IMR-90 (cell line): Measurements from ENCODE around the gene ANKRD55. TPM values are rescaled to one million over a fixed set of nuclear protein-coding genes. Genes with fewer than 3 reads are reported as not detected.

Experiments
- ATAC-seq: fragments of 200-7000 bp; cut with Tn5 transposase; 2 replicates; pipeline ENCODE4 v1.9.1; 2020; ENCODE audit warnings: low read depth, mild to moderate bottlenecking, moderate library complexity
- BruUV-seq: library from RNA; stranded (reverse); fragments of 400-500 nt; replicated peaks from 2 replicates; lab custom pipeline; 2021; lab: Mats Ljungman, UMichigan
- CTCF ChIA-PET: fragments of 300-600 bp; formaldehyde crosslinking; extraction: SDS; loops from one replicate; lab custom pipeline; 2021; ENCODE audit warnings: antibody characterized with exemption; lab: Yijun Ruan, JAX
- POLR2A ChIA-PET: fragments of 300-600 bp; sonication (Branson Sonifier 250); formaldehyde crosslinking; loops from one replicate; lab custom pipeline; 2022; ENCODE audit warnings: antibody characterized with exemption; ENCODE audit not compliant: unreplicated experiment; lab: Charles Lee
- DNase-seq: peaks from one replicate; pipeline ENCODE4 v3.0.0; 2013
- H2AFZ ChIP-seq: replicated peaks from 2 replicates; pipeline ENCODE3; 2013; ENCODE audit warnings: low read length, mild to moderate bottlenecking; ENCODE audit not compliant: poor library complexity
- H2AK5ac ChIP-seq: 2 replicates; pipeline ENCODE4 v1.6.1; 2013; ENCODE audit warnings: low read depth, low read length, inconsistent platforms
- H2AK9ac ChIP-seq: replicated peaks from 2 replicates; pipeline ENCODE3; 2013; ENCODE audit warnings: mild to moderate bottlenecking, low read depth, low read length, moderate library complexity; ENCODE audit not compliant: poor library complexity
- H2BK120ac ChIP-seq: 2 replicates; pipeline ENCODE4 v1.6.1; 2013; ENCODE audit warnings: low read depth, low read length, inconsistent platforms
- H2BK15ac ChIP-seq: 3 replicates; pipeline ENCODE4 v1.6.1; 2013; ENCODE audit warnings: low read depth, low read length, inconsistent platforms
- H2BK20ac ChIP-seq: 2 replicates; pipeline ENCODE4 v1.6.1; 2013; ENCODE audit warnings: low read depth, mild to moderate bottlenecking, inconsistent platforms, low read length, moderate library complexity
- H2BK5ac ChIP-seq: 2 replicates; pipeline ENCODE4 v1.6.1; 2013; ENCODE audit warnings: mild to moderate bottlenecking, low read depth, low read length, inconsistent platforms; ENCODE audit not compliant: poor library complexity, severe bottlenecking
- H3K14ac ChIP-seq: replicated peaks from 2 replicates; pipeline ENCODE4 v1.6.1; 2013; ENCODE audit warnings: low read depth, low read length, inconsistent platforms
- H3K18ac ChIP-seq: 2 replicates; pipeline ENCODE4 v1.6.1; 2013; ENCODE audit warnings: low read depth, low read length, control low read depth
- H3K23ac ChIP-seq: 2 replicates; pipeline ENCODE4 v1.6.1; 2013; ENCODE audit warnings: low read depth, low read length, inconsistent platforms
- H3K27ac ChIP-seq: 2 replicates; pipeline ENCODE4 v1.5.1; 2013; ENCODE audit warnings: mild to moderate bottlenecking, control low read depth, low read length; ENCODE audit not compliant: insufficient read depth
- H3K27me3 ChIP-seq: 2 replicates; pipeline ENCODE4 v1.6.1; 2013; ENCODE audit warnings: low read length; ENCODE audit not compliant: control insufficient read depth, insufficient read depth
- H3K36me3 ChIP-seq: 2 replicates; pipeline ENCODE4 v1.6.1; 2013; ENCODE audit warnings: low read length, mixed read lengths; ENCODE audit not compliant: control insufficient read depth, insufficient read depth
- H3K4ac ChIP-seq: 2 replicates; pipeline ENCODE4 v1.6.1; 2013; ENCODE audit warnings: low read depth, low read length, inconsistent platforms
- H3K4me1 ChIP-seq: 2 replicates; pipeline ENCODE4 v1.6.1; 2013; ENCODE audit warnings: low read length, mixed read lengths; ENCODE audit not compliant: control insufficient read depth, insufficient read depth
- H3K4me2 ChIP-seq: 2 replicates; pipeline ENCODE4 v1.6.1; 2013; ENCODE audit warnings: low read depth, mild to moderate bottlenecking, control low read depth, low read length, moderate library complexity
- H3K4me3 ChIP-seq: 2 replicates; pipeline ENCODE4 v1.5.1; 2013; ENCODE audit warnings: low read depth, mild to moderate bottlenecking, control low read depth, low read length, moderate library complexity; ENCODE audit not compliant: insufficient read depth
- H3K56ac ChIP-seq: 2 replicates; pipeline ENCODE4 v1.6.1; 2013; ENCODE audit warnings: low read length, inconsistent platforms; ENCODE audit not compliant: insufficient read depth; ENCODE audit errors: extremely low read depth
- H3K79me1 ChIP-seq, 2 experiments: 2 replicates each; pipeline ENCODE4 v1.6.1; 2013; ENCODE audit warnings: low read length in 2 of 2, inconsistent platforms in 1 of 2, low read depth in 1 of 2
- H3K9ac ChIP-seq: 2 replicates; pipeline ENCODE4 v1.6.1; 2013; ENCODE audit warnings: low read depth, low read length, control low read depth
- H3K9me1 ChIP-seq: 2 replicates; pipeline ENCODE4 v1.6.1; 2013; ENCODE audit warnings: low read length, inconsistent platforms; ENCODE audit not compliant: insufficient read depth
- H3K9me3 ChIP-seq: 2 replicates; pipeline ENCODE4 v1.6.1; 2013; ENCODE audit warnings: low read length; ENCODE audit not compliant: control insufficient read depth, insufficient read depth
- H4K20me1 ChIP-seq: 2 replicates; pipeline ENCODE4 v1.6.1; 2013; ENCODE audit warnings: low read length, inconsistent platforms; ENCODE audit not compliant: insufficient read depth
- H4K5ac ChIP-seq: 2 replicates; pipeline ENCODE4 v1.6.1; 2013; ENCODE audit warnings: mild to moderate bottlenecking, low read depth, low read length, control low read depth
- H4K8ac ChIP-seq, 2 experiments: 2 replicates each; pipeline ENCODE4 v1.6.1; 2013; ENCODE audit warnings: low read depth in 2 of 2, low read length in 2 of 2, control low read depth in 1 of 2, inconsistent platforms in 1 of 2
- H4K91ac ChIP-seq: 2 replicates; pipeline ENCODE4 v1.6.1; 2013; ENCODE audit warnings: low read depth, low read length, inconsistent platforms; ENCODE audit not compliant: insufficient read depth
- BHLHE40 ChIP-seq: fragments of 150-350 bp; IDR thresholded peaks from 2 replicates; pipeline ENCODE4 v1.6.1; 2016; ENCODE audit warnings: mild to moderate bottlenecking, low read depth, low read length
- CHD1 ChIP-seq: IDR thresholded peaks from 2 replicates; pipeline ENCODE4 v1.6.1; 2012; ENCODE audit warnings: low read depth, low read length, improper control_type of control experiment
- ELK1 ChIP-seq: fragments of 150-350 bp; IDR thresholded peaks from 2 replicates; pipeline ENCODE4 v1.6.1; 2016; ENCODE audit warnings: low read depth, mild to moderate bottlenecking, low read length, moderate library complexity, borderline replicate concordance
- FOS ChIP-seq: fragments of 150-350 bp; IDR thresholded peaks from 2 replicates; pipeline ENCODE4 v1.6.1; 2016; ENCODE audit warnings: low read depth, low read length
- MAFK ChIP-seq: IDR thresholded peaks from 2 replicates; pipeline ENCODE4 v1.6.1; 2012; ENCODE audit warnings: low read depth, low read length, improper control_type of control experiment
- MAZ ChIP-seq: IDR thresholded peaks from 2 replicates; pipeline ENCODE4 v1.6.1; 2012; ENCODE audit warnings: low read depth, mild to moderate bottlenecking, low read length, improper control_type of control experiment, moderate library complexity, borderline replicate concordance
- MXI1 ChIP-seq: IDR thresholded peaks from 2 replicates; pipeline ENCODE4 v1.6.1; 2012; ENCODE audit warnings: low read depth, mild to moderate bottlenecking, low read length, moderate library complexity, borderline replicate concordance
- NFE2L2 ChIP-seq: fragments of 150-350 bp; IDR thresholded peaks from 2 replicates; pipeline ENCODE4 v1.6.1; 2016; ENCODE audit warnings: low read depth, mild to moderate bottlenecking, low read length
- RCOR1 ChIP-seq: IDR thresholded peaks from 2 replicates; pipeline ENCODE4 v1.6.1; 2012; ENCODE audit warnings: mild to moderate bottlenecking, low read length, improper control_type of control experiment; ENCODE audit not compliant: insufficient replicate concordance
- RFX5 ChIP-seq: IDR thresholded peaks from 2 replicates; pipeline ENCODE4 v1.8.0; 2012; ENCODE audit warnings: low read depth, mild to moderate bottlenecking, low read length, moderate library complexity
- SMC3 ChIP-seq: fragments of 150-350 bp; IDR thresholded peaks from 2 replicates; pipeline ENCODE4 v1.6.1; 2016; ENCODE audit warnings: low read depth, mild to moderate bottlenecking, antibody characterized with exemption, low read length, moderate library complexity
- USF2 ChIP-seq: fragments of 150-350 bp; IDR thresholded peaks from 2 replicates; pipeline ENCODE4 v1.6.1; 2017; ENCODE audit warnings: mild to moderate bottlenecking, antibody characterized with exemption, low read length, low read depth
- WGBS, 2 experiments: methylation state at CpG; one replicate each; pipeline versions ENCODE4 v1.1.5 to v1.1.7; 2013; ENCODE audit warnings: missing lambda C conversion rate in 2 of 2; ENCODE audit not compliant: insufficient read length in 1 of 2; ENCODE audit errors: extremely low coverage in 2 of 2; 5-methylcytosine and 5-hydroxymethylcytosine counted together
- dilution Hi-C: fragments of 300-500 bp; cut with HindIII; formaldehyde crosslinking; loops from one replicate; pipeline ENCODE4 v1.14.3; 2018; ENCODE audit warnings: low sequenced_read_pairs; ENCODE audit not compliant: unreplicated experiment
- in situ Hi-C: fragments of 300-500 bp; cut with MboI; formaldehyde crosslinking; loops from 3 replicates; pipeline ENCODE4 v1.14.3; 2019; ENCODE audit warnings: low sequenced_read_pairs, inconsistent platforms, mixed read lengths
- intact Hi-C: fragments of 100-400 bp; cut with micrococcal nuclease; formaldehyde crosslinking; loops from 2 replicates; pipeline ENCODE4 v1.10.0; 2022
- polyA plus RNA-seq, 3 experiments: library from polyadenylated mRNA; depleted of rRNA; stranded (reverse); fragments of >200 nt; gene quantifications; 2 replicates each; pipeline ENCODE4 v1.2.3, GENCODE V29; 2012; ENCODE audit warnings: low replicate concordance in 1 of 3
- total RNA-seq: library from RNA; depleted of rRNA; stranded (reverse); fragments of >200 nt; gene quantifications from 2 replicates; pipeline ENCODE4 v1.2.3, GENCODE V29; 2012

ANKRD55 gene
- total and polyA plus RNA-seq, 2 of the 4 experiments (the other 2 are of a cell fraction) = not detected

- Histone ChIP-seq H2BK5ac (no peak overlapping the region), H3K4me3 (no peak overlapping the region), H4K91ac (no peak overlapping the region), H2AK9ac (no peak overlapping the region), H2AK5ac (no peak overlapping the region), H4K8ac (no peak overlapping the region), H3K4me2 (no peak overlapping the region), H3K14ac (no peak overlapping the region), H3K79me1 (peaks cover 0 to 14% of the 10 kb centered on the region in 2 experiments; a peak in 1 of 4 replicates), H3K4me1 (peaks cover 15% of the 10 kb centered on the region), H2BK20ac (no peak overlapping the region; the same call in 1 of the 2 replicates), H3K9me1 (peaks cover 7% of the 10 kb centered on the region), H4K5ac (no peak overlapping the region), H3K36me3 (no peaks in the 10 kb centered on the region), H2AFZ (no peak overlapping the region), H2BK120ac (no peak overlapping the region; the same call in 1 of the 2 replicates), H3K18ac (no peak overlapping the region), H2BK15ac (no peak overlapping the region), H3K27me3 (no peaks in the 10 kb centered on the region), H3K56ac (no peak overlapping the region), H3K23ac (no peak overlapping the region), H3K9me3 (no peaks in the 10 kb centered on the region), H4K20me1 (no peaks in the 10 kb centered on the region), H3K4ac (no peak overlapping the region; the same call in 1 of the 2 replicates), H3K9ac (no peak overlapping the region), H3K27ac (no peak overlapping the region)
- WGBS, 2 experiments = no CpG with 5 or more reads among the region's 2 CpGs
- no peak for DNase-seq
- POLR2A ChIA-PET = no interaction called here
- dilution Hi-C loops (no loop called here), in situ Hi-C loops (loop anchor here (5.0 to 25.0 kb wide), 2 partner anchors 565 to 940 kb away; no protein-coding TSS in a partner anchor), intact Hi-C loops (loop anchor here (5.0 kb wide), 2 partner anchors 295 to 355 kb away; no protein-coding TSS in a partner anchor)
- TF ChIP-seq MXI1 = no peak
- no peak for TF ChIP-seq RFX5
- no peak for TF ChIP-seq MAZ
- no peak for TF ChIP-seq USF2
- TF ChIP-seq SMC3 = no peak
- no peak for TF ChIP-seq NFE2L2
- no peak for TF ChIP-seq RCOR1
- TF ChIP-seq BHLHE40 = no peak
- TF ChIP-seq MAFK = no peak
- no peak for TF ChIP-seq ELK1
- TF ChIP-seq CHD1 = no peak
- no peak for TF ChIP-seq FOS
- CTCF ChIA-PET = interaction anchor here (4.0 kb wide), 1 partner anchor 565 kb away, joined by 46 read pairs; no protein-coding TSS in a partner anchor
- no TSS peak for BruUV-seq
- ATAC-seq = no peak
Observed at GRCh38 chr5:56272765-56273164, 39.6 kb upstream of the ANKRD55 start.
